H9 (cell line): ENCODE data around the gene DUSP1. TPM values are rescaled to one million over a fixed set of nuclear protein-coding genes. Genes with fewer than 3 reads are reported as not detected.

Source experiments
- DNase-seq: peaks from one replicate; pipeline ENCODE4 v3.0.0-alpha.2; 2017
- H2AFZ ChIP-seq: one replicate; pipeline ENCODE4 v1.6.1; 2013; ENCODE audit warnings: mild to moderate bottlenecking, low read length, control low read depth, moderate library complexity
- H2AK5ac ChIP-seq: 2 replicates; pipeline ENCODE4 v1.6.1; 2013; ENCODE audit warnings: low read length, control low read depth, mixed read lengths; ENCODE audit not compliant: insufficient read length
- H2BK120ac ChIP-seq: one replicate; pipeline ENCODE4 v1.6.1; 2013; ENCODE audit warnings: low read depth, mild to moderate bottlenecking, low read length, control low read depth, inconsistent platforms; ENCODE audit not compliant: poor library complexity, severe bottlenecking
- H2BK12ac ChIP-seq: 2 replicates; pipeline ENCODE4 v1.6.1; 2013; ENCODE audit warnings: low read length, control low read depth, mixed read lengths, low read depth; ENCODE audit not compliant: insufficient read length
- H2BK15ac ChIP-seq: 2 replicates; pipeline ENCODE4 v1.6.1; 2013; ENCODE audit warnings: low read depth, low read length, control low read depth
- H2BK20ac ChIP-seq: one replicate; pipeline ENCODE4 v1.6.1; 2013; ENCODE audit warnings: low read depth, mild to moderate bottlenecking, low read length, control low read depth, inconsistent platforms; ENCODE audit not compliant: poor library complexity, severe bottlenecking
- H2BK5ac ChIP-seq: 2 replicates; pipeline ENCODE4 v1.6.1; 2013; ENCODE audit warnings: low read length, control low read depth, mixed read lengths; ENCODE audit not compliant: insufficient read length
- H3K14ac ChIP-seq: 2 replicates; pipeline ENCODE4 v1.6.1; 2013; ENCODE audit warnings: low read length, control low read depth; ENCODE audit not compliant: insufficient read depth
- H3K18ac ChIP-seq: 2 replicates; pipeline ENCODE4 v1.6.1; 2013; ENCODE audit warnings: low read depth, mild to moderate bottlenecking, mixed read lengths, low read length, control low read depth; ENCODE audit not compliant: insufficient read length
- H3K23ac ChIP-seq: 2 replicates; pipeline ENCODE4 v1.6.1; 2013; ENCODE audit warnings: low read length, control low read depth, mixed read lengths, low read depth; ENCODE audit not compliant: insufficient read length
- H3K23me2 ChIP-seq: 2 replicates; pipeline ENCODE4 v1.6.1; 2013; ENCODE audit warnings: low read depth, mild to moderate bottlenecking, mixed read lengths, low read length, control low read depth; ENCODE audit not compliant: insufficient read length, poor library complexity, severe bottlenecking
- H3K27ac ChIP-seq: 2 replicates; pipeline ENCODE4 v1.5.1; 2013; ENCODE audit warnings: low read length, control low read depth, mixed read lengths, low read depth; ENCODE audit not compliant: insufficient read length
- H3K27me3 ChIP-seq: 2 replicates; pipeline ENCODE4 v1.6.1; 2013; ENCODE audit warnings: low read length, control low read depth, inconsistent platforms; ENCODE audit not compliant: insufficient read depth
- H3K4ac ChIP-seq: 2 replicates; pipeline ENCODE4 v1.6.1; 2013; ENCODE audit warnings: low read depth, mild to moderate bottlenecking, control low read depth, inconsistent platforms, low read length, moderate library complexity
- H3K4me1 ChIP-seq: 2 replicates; pipeline ENCODE4 v1.6.1; 2013; ENCODE audit warnings: low read length, control low read depth, inconsistent platforms; ENCODE audit not compliant: insufficient read depth
- H3K4me2 ChIP-seq: 2 replicates; pipeline ENCODE4 v1.6.1; 2013; ENCODE audit warnings: low read length, control low read depth, mixed read lengths; ENCODE audit not compliant: insufficient read length, insufficient read depth
- H3K56ac ChIP-seq: 2 replicates; pipeline ENCODE4 v1.6.1; 2013; ENCODE audit warnings: low read depth, mild to moderate bottlenecking, mixed read lengths, low read length, control low read depth; ENCODE audit not compliant: insufficient read length
- H3K79me1 ChIP-seq: 2 replicates; pipeline ENCODE4 v1.6.1; 2013; ENCODE audit warnings: low read depth, mild to moderate bottlenecking, moderate library complexity, low read length, control low read depth, inconsistent platforms; ENCODE audit not compliant: insufficient read depth, poor library complexity, severe bottlenecking
- H3K79me2 ChIP-seq: 2 replicates; pipeline ENCODE4 v1.6.1; 2013; ENCODE audit warnings: low read length, control low read depth, inconsistent platforms; ENCODE audit not compliant: insufficient read depth
- H3K9ac ChIP-seq: 2 replicates; pipeline ENCODE4 v1.6.1; 2013; ENCODE audit warnings: low read length, control low read depth, mixed read lengths; ENCODE audit not compliant: insufficient read length; ENCODE audit errors: extremely low read depth
- H3K9me3 ChIP-seq: one replicate; pipeline ENCODE4 v1.6.1; 2013; ENCODE audit warnings: low read depth, low read length, inconsistent platforms; ENCODE audit not compliant: control insufficient read depth
- H3T11ph ChIP-seq: one replicate; pipeline ENCODE4 v1.6.1; 2013; ENCODE audit warnings: mild to moderate bottlenecking, low read length, control low read depth, inconsistent platforms
- H4K20me1 ChIP-seq: one replicate; pipeline ENCODE4 v1.6.1; 2013; ENCODE audit not compliant: control insufficient read depth, insufficient read length, insufficient read depth
- H4K5ac ChIP-seq: 2 replicates; pipeline ENCODE4 v1.6.1; 2013; ENCODE audit warnings: low read depth, mild to moderate bottlenecking, mixed read lengths, low read length, control low read depth; ENCODE audit not compliant: insufficient read length
- H4K8ac ChIP-seq: replicated peaks from 2 replicates; pipeline ENCODE4 v1.6.1; 2013; ENCODE audit warnings: low read length, control low read depth, mixed read lengths, low read depth; ENCODE audit not compliant: insufficient read length
- H4K91ac ChIP-seq: 2 replicates; pipeline ENCODE4 v1.6.1; 2013; ENCODE audit warnings: low read depth, mild to moderate bottlenecking, moderate library complexity, mixed read lengths, low read length, control low read depth; ENCODE audit not compliant: insufficient read length
- H3K27ac Mint-ChIP-seq, 3 experiments: 2 replicates in 2 of 3; 3 replicates in 1 of 3; pipeline ENCODE4 v1.8.0; 2020 to 2021; ENCODE audit warnings: mixed read lengths in 3 of 3, mild to moderate bottlenecking in 1 of 3, moderate library complexity in 1 of 3
- H3K27me3 Mint-ChIP-seq: 2 replicates; pipeline ENCODE4 v1.8.0; 2021; ENCODE audit warnings: low read depth, mild to moderate bottlenecking, moderate library complexity, mixed read lengths
- H3K36me3 Mint-ChIP-seq, 3 experiments: 2 replicates in 2 of 3; 3 replicates in 1 of 3; pipeline ENCODE4 v1.8.0; 2020 to 2021; ENCODE audit warnings: low read depth in 3 of 3, mixed read lengths in 3 of 3; ENCODE audit not compliant: insufficient read depth in 1 of 3
- H3K4me1 Mint-ChIP-seq, 2 experiments: 2 replicates each; pipeline ENCODE4 v1.8.0; 2020; ENCODE audit warnings: mixed read lengths in 2 of 2
- H3K4me3 Mint-ChIP-seq, 2 experiments: 2 replicates in 1 of 2; 3 replicates in 1 of 2; pipeline ENCODE4 v1.8.0; 2020 to 2021; ENCODE audit warnings: mild to moderate bottlenecking in 2 of 2, mixed read lengths in 2 of 2, moderate library complexity in 1 of 2
- H3K9me3 Mint-ChIP-seq, 2 experiments: 2 replicates in 1 of 2; 3 replicates in 1 of 2; pipeline ENCODE4 v1.8.0; 2020; ENCODE audit warnings: mild to moderate bottlenecking in 2 of 2, mixed read lengths in 2 of 2, moderate library complexity in 1 of 2
- WGBS: extraction: QIAGEN DNeasy Blood & Tissue Kit; methylation state at CpG from one replicate; pipeline ENCODE4 v1.1.7; 2013; ENCODE audit warnings: missing lambda C conversion rate, low lambda C conversion rate, mixed read lengths; ENCODE audit not compliant: insufficient read length; ENCODE audit errors: extremely low coverage; 5-methylcytosine and 5-hydroxymethylcytosine counted together
- total RNA-seq: library from RNA; stranded (reverse); gene quantifications from 2 replicates; pipeline ENCODE4 v1.2.1, GENCODE V29; 2021
- TF ChIP-seq, protein P1 (sequence below): fragments of 200-600 bp; sonication (generic); conservative IDR thresholded peaks from 3 replicates; pipeline ENCODE4 v1.8.0; 2021; ENCODE audit warnings: antibody characterized with exemption, mild to moderate bottlenecking

Gene DUSP1
- total RNA-seq, 1 experiment from 2014 or later: 10.9 TPM

DNA sequence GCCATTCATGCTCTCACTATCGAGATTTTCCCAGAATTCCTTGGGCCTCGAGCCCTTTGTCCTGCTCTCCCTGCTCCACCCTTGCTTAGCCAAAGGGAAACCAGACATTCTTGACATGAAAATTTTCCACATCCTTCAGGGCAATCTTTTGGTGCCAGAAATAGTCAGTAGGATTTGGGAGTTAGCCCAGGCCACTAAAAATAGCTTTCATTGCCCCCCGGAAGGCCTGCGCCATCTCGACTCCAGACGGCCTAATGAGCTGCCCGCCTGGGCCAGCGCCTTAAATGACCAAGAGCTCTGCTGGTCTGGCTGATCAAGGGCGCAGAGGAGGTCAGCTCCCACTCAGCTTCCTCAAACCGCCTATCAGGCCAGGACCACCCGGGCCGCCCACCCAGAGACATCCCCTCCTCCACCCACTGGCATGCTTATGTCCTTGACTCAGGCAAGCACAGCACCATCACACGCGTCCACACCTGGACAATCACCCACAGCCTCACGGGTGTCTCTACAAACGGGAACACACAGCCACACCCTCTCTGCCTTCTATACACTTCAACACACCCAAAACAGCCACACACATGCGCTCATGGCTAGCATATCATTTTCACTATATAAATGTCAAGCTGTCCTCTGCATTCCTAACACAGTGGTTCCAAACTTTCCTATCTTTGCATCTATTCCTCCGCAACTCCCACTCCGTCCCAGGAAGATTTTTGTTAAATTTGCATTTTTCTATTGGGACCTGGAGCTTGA is 20.9 kb downstream of the DUSP1 start:
- H3K27ac ChIP-seq: no peak overlapping the region
- TF ChIP-seq, protein P1, sequence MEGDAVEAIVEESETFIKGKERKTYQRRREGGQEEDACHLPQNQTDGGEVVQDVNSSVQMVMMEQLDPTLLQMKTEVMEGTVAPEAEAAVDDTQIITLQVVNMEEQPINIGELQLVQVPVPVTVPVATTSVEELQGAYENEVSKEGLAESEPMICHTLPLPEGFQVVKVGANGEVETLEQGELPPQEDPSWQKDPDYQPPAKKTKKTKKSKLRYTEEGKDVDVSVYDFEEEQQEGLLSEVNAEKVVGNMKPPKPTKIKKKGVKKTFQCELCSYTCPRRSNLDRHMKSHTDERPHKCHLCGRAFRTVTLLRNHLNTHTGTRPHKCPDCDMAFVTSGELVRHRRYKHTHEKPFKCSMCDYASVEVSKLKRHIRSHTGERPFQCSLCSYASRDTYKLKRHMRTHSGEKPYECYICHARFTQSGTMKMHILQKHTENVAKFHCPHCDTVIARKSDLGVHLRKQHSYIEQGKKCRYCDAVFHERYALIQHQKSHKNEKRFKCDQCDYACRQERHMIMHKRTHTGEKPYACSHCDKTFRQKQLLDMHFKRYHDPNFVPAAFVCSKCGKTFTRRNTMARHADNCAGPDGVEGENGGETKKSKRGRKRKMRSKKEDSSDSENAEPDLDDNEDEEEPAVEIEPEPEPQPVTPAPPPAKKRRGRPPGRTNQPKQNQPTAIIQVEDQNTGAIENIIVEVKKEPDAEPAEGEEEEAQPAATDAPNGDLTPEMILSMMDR: no peak
- H3K4me1 Mint-ChIP-seq: no peaks in the 10 kb centered on the region
- no peaks in the 10 kb centered on the region for H3K79me2 ChIP-seq
- no peaks in the 10 kb centered on the region for H3K9me3 ChIP-seq
- H3K9me3 Mint-ChIP-seq: peaks cover 6 to 8% of the 10 kb centered on the region in 2 experiments
- no peak overlapping the region for H3K27ac Mint-ChIP-seq
- H3K4me2 ChIP-seq: no peak overlapping the region
- no peaks in the 10 kb centered on the region for H3K79me1 ChIP-seq
- no peak overlapping the region for H3K18ac ChIP-seq
- no peak overlapping the region for H3K23ac ChIP-seq
- no peaks in the 10 kb centered on the region; a peak in 1 of 7 replicates for H3K36me3 Mint-ChIP-seq
- no peak overlapping the region for H3K14ac ChIP-seq
- no peak overlapping the region for H3K9ac ChIP-seq
- no peak overlapping the region for H3K56ac ChIP-seq
- H3K4me1 ChIP-seq: no peaks in the 10 kb centered on the region
- no peaks in the 10 kb centered on the region for H3K27me3 ChIP-seq
- no peaks in the 10 kb centered on the region for H3K23me2 ChIP-seq
- H2BK12ac ChIP-seq: no peak overlapping the region
- H4K91ac ChIP-seq: no peak overlapping the region
- no peak overlapping the region for H3K4ac ChIP-seq
- H2BK15ac ChIP-seq: no peak overlapping the region
- no peak overlapping the region for H2BK20ac ChIP-seq
- H2BK120ac ChIP-seq: no peak overlapping the region
- no peak overlapping the region for H4K8ac ChIP-seq
- H2BK5ac ChIP-seq: no peak overlapping the region
- peaks cover 2% of the 10 kb centered on the region for H4K20me1 ChIP-seq
- H2AFZ ChIP-seq: no peak overlapping the region
- H3T11ph ChIP-seq: no peak overlapping the region
- no peak overlapping the region for H2AK5ac ChIP-seq
- no peak overlapping the region for H4K5ac ChIP-seq
- whole genome bisulfite sequencing: no CpG with 5 or more reads among the region's 19 CpGs
- DNase-seq: no peak
- H3K4me3 Mint-ChIP-seq: no peak overlapping the region
- peaks cover 54% of the 10 kb centered on the region for H3K27me3 Mint-ChIP-seq
